Ishikawa (cell line): ENCODE results near the gene KIF3C.

Source experiments
- CEBPB ChIP-seq: IDR thresholded peaks from 2 replicates; pipeline ENCODE4 v1.6.1; 2012
- CREB1 ChIP-seq: IDR thresholded peaks from 2 replicates; pipeline ENCODE4 v1.6.1; 2012; ENCODE audit warnings: low read depth
- EGR1 ChIP-seq: IDR thresholded peaks from 2 replicates; pipeline ENCODE4 v1.6.1; 2012
- EP300 ChIP-seq: IDR thresholded peaks from 2 replicates; pipeline ENCODE4 v1.6.1; 2012; ENCODE audit warnings: borderline replicate concordance
- NFIC ChIP-seq: IDR thresholded peaks from 2 replicates; pipeline ENCODE4 v1.6.1; 2012
- RAD21 ChIP-seq: IDR thresholded peaks from 2 replicates; pipeline ENCODE4 v1.6.1; 2012; ENCODE audit warnings: low read depth
- TAF1 ChIP-seq: IDR thresholded peaks from 2 replicates; pipeline ENCODE4 v1.6.1; 2012; ENCODE audit warnings: low read depth, mild to moderate bottlenecking
- TCF12 ChIP-seq: IDR thresholded peaks from 2 replicates; pipeline ENCODE4 v1.6.1; 2012; ENCODE audit warnings: low read depth
- YY1 ChIP-seq: IDR thresholded peaks from 2 replicates; pipeline ENCODE4 v1.6.1; 2012; ENCODE audit warnings: low read depth
- TF ChIP-seq, protein P1 (sequence below): IDR thresholded peaks from 2 replicates; pipeline ENCODE4 v1.6.1; 2012; ENCODE audit warnings: low read depth, mild to moderate bottlenecking
- TF ChIP-seq, protein P2 (sequence below): IDR thresholded peaks from 2 replicates; pipeline ENCODE4 v1.6.1; 2012

DNA sequence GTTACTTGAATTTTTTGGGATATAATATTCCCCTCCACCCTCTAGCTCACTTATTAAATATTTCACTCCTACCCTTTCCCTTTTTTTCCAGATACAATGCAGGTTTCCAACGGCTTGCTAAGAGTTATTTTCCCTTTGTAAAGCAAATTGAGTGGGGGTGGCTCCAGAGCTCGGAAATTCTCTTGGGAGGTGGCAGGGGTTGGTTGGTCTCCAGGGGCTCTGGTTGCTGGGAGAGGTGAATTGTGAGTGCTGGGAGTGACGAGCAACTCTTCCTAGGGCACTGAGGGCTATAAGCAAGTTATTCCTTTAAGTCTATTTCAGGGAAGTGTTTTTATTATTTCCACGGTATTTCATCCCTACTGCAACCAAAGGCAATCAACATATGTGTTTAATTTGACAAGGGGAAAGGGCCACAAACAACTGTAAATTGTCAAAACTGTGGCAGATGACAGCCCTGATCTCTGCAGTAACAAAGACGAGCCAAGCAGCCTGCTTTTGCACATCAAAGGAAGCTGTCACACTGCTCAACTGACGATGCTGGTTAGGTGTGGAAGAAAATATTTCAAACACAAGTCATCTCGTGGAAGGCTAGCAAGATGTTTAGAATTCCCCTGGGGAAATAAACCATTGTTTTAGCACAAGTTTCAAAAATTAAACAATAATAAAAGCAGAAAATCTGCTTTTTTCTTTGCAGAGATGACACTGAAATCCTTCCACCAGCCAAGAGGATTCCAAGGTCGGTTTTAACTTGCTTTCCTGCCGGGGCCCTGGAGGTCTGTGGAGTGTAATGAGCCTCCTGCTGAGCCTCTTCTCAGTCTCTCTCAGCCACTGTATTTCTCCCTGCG, 69.2 kb downstream of the KIF3C start:
- TF ChIP-seq, protein P1, sequence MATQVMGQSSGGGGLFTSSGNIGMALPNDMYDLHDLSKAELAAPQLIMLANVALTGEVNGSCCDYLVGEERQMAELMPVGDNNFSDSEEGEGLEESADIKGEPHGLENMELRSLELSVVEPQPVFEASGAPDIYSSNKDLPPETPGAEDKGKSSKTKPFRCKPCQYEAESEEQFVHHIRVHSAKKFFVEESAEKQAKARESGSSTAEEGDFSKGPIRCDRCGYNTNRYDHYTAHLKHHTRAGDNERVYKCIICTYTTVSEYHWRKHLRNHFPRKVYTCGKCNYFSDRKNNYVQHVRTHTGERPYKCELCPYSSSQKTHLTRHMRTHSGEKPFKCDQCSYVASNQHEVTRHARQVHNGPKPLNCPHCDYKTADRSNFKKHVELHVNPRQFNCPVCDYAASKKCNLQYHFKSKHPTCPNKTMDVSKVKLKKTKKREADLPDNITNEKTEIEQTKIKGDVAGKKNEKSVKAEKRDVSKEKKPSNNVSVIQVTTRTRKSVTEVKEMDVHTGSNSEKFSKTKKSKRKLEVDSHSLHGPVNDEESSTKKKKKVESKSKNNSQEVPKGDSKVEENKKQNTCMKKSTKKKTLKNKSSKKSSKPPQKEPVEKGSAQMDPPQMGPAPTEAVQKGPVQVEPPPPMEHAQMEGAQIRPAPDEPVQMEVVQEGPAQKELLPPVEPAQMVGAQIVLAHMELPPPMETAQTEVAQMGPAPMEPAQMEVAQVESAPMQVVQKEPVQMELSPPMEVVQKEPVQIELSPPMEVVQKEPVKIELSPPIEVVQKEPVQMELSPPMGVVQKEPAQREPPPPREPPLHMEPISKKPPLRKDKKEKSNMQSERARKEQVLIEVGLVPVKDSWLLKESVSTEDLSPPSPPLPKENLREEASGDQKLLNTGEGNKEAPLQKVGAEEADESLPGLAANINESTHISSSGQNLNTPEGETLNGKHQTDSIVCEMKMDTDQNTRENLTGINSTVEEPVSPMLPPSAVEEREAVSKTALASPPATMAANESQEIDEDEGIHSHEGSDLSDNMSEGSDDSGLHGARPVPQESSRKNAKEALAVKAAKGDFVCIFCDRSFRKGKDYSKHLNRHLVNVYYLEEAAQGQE = no peak
- TF ChIP-seq, protein P2, sequence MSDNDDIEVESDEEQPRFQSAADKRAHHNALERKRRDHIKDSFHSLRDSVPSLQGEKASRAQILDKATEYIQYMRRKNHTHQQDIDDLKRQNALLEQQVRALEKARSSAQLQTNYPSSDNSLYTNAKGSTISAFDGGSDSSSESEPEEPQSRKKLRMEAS = no peak
- no peak for TF ChIP-seq EGR1
- TF ChIP-seq TAF1 = no peak
- no peak for TF ChIP-seq TCF12
- no peak for TF ChIP-seq EP300
- TF ChIP-seq YY1 = no peak
- no peak for TF ChIP-seq CREB1
- no peak for TF ChIP-seq CEBPB
- TF ChIP-seq RAD21 = no peak
- TF ChIP-seq NFIC = no peak
